Measurements from ENCODE around the gene DMD.

Gene DMD

DNA sequence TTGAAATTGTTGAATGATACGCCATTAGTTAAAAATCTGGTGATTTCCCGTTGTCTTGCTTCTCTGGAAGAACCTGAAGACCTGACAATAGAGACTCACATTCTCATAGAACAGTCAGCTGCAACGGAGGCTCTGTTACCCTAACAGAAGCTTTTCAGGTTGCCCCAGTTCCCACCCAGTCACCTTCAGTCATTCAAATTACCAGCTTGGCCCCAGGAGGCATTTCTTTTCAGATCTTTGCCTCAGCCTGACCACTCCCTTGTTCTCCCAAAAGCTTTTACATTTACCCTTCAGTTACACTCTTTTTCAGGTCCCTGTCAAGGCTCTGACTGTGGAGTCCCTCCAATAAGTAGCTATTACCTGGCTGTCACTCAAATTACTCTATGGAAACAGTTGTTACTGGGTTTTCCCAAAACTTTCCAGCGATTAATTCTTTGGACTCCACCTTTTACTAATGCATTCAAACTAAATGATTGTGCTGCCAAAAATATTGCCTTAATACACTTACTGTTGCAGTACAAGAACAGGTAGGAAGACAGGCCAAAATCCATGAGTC, 1977.3 kb downstream of the DMD start:
- DNase-seq (ENCODE audit: low read depth in 2 of 2): no peak

DNA sequence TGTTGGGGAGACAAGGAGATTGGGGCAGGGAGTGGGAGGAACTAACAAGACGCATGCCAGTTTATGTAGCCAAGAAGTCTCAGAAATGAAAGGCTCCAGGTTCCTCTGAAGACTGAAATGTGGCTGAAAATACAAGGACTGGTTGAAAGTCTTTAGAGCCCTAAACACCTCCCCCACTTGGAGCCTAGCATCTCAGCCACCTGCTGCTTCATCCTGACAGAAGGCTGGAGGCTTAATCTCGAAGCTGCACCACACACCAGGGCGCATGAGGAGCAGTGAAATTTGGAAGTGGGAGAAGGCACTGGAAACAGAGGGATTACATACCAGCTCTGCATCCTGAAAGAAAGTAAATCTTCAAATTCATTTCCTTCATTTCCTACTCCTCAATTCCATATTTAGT, 1978.8 kb downstream of the DMD start:
- DNase-seq (ENCODE audit: low read depth in 2 of 2): no peak

GRCh38 chrX:31228909-31229308, 1982.4 kb downstream of the DMD start:
- DNase-seq (ENCODE audit: low read depth in 2 of 2): no peak

- DNase-seq (ENCODE audit: low read depth in 2 of 2): no peak
These were observed 1982.9 kb downstream of the DMD start for GRCh38 chrX:31228415-31228832.

GRCh38 chrX:31227250-31227649, 1984.1 kb downstream of the DMD start:
- no peak for DNase-seq (ENCODE audit: low read depth in 2 of 2)

DNA sequence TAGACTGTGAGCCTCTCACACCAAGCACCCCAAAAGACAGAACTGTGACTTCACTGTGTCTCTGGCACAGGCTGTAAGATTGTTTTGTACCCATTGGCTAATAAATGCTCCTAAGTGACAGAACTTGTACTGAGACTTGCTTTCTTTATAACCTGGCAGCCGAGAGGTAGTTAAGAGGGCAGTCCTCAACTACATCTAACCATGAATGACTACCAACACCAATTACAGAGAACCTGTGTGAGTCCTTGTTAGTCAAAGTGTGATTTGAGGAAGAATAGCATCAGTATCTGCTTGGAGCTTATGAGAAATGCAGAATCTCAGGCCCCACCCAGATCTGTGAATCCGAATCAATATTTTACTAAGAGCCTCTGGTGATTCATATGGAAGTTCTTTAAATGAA, 1985.5 kb downstream of the DMD start:
- DNase-seq (ENCODE audit: low read depth in 2 of 2): no peak

DNA sequence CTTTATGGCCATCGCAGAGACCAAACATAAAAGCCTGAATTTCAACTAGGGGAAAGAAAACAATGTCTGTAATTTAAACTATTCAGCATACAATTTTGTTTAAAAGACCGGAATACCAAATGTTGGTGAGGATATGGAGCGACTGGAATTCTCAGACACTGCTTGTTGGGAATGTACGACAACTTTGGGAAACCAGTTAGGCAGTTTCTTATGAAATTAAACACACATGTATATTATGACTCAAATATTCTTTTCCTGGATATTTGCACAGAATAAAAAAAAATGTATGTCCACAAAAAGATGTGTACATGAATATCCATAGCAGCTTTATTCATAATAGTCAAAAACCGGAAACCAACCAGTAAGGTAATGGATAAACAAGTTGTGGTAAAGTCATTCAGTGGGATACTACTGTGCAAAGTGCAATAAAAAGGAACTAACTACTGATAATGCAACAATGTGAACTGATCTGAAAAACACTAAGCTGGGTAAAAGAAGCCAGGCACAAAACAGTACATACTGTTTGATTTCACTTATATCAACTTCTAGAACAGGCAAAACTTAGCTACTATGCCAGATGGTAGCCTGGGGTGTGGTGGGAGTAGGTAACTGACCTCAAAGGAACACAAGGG, 1986.9 kb downstream of the DMD start:
- no peak for DNase-seq (ENCODE audit: low read depth in 2 of 2)

- DNase-seq (ENCODE audit: low read depth in 2 of 2): no peak
These were observed 1987.5 kb downstream of the DMD start for GRCh38 chrX:31223817-31224216.

GRCh38 chrX:31222946-31223345, 1988.4 kb downstream of the DMD start:
- no peak for DNase-seq (ENCODE audit: low read depth in 2 of 2)

GRCh38 chrX:31219174-31219573, 1992.2 kb downstream of the DMD start:
- no peak for DNase-seq (ENCODE audit: low read depth in 2 of 2)

GRCh38 chrX:31217084-31217483, 1994.3 kb downstream of the DMD start:
- no peak for DNase-seq (ENCODE audit: low read depth in 2 of 2)

DNA sequence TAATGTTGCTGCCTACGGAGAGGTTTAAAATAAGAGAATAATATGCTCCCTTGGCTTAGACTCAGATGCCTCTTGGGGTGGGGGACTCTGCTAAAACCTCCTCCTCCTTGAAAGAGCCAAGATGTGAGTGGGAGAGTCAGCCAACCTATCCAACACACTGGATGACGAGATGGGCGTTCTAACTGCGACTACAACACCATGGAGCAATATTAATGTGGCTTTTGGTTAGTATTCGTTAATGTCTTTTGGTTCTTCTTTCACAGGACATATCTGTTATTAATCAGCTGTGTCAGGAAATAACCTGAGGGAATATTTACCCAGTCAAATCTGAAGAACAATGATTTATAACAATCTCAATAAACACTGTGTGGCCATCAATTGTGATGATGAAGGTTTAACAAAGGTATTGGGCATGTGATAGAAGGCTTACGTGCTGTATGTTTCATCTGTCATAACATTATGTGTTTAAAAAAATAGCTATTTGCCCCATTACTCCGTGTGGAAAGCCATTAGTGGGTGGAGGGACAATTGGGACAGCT, 1996.0 kb downstream of the DMD start:
- no peak for DNase-seq (ENCODE audit: low read depth in 2 of 2)

DNA sequence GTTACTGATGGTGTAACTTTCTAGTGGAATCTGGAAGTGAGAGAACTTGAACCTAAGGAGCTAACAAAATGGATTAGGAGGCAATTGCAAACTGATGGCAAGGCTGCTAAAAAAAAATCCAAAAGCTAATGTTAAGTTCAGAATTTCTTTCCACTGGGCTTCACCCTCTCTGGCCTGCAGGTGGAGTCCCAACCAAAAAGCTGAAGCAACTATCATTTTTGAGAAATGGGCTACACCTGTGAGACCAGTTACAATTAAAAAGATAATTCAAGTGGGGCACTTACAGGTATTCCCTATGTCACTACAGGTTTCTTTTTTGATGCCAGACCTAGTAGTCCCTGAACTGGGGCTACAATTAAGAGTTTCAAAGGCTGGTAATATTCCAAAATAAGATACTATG, 1997.4 kb downstream of the DMD start:
- no peak for DNase-seq (ENCODE audit: low read depth in 2 of 2)

- no peak for DNase-seq (ENCODE audit: low read depth in 2 of 2)
These were observed 1998.2 kb downstream of the DMD start for GRCh38 chrX:31212856-31213748.

DNA sequence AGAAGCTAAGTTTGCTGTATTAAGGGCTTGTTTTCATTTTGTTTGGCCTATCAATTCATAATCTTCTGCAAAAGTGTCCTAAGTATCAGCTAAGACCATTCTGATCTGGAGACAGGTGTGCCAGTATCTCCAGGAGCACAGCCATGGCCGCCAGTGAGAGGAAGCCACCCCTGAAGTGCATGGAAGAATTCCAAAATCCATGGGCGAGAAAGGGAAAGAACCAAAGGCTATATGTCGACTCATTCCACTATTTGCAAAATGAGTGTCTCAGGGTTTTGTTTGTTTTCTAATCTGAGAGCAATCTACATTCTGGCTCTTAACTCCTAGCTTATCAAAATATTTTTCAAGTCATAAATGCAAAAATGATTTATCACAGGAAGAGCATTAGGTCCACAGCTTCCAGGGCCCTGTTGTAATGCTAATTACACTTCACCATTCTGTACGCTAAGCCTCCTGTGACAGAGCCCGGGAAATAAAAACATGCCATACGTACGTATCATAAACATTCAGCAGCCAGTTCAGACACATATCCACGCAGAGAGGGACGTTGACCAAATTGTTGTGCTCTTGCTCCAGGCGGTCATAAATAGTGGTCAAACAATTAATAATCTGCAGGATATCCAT, 2002.2 kb downstream of the DMD start:
- DNase-seq (ENCODE audit: low read depth in 2 of 2): no peak

GRCh38 chrX:31201503-31201902, 2009.8 kb downstream of the DMD start:
- no peak for DNase-seq (ENCODE audit: low read depth in 2 of 2)

DNA sequence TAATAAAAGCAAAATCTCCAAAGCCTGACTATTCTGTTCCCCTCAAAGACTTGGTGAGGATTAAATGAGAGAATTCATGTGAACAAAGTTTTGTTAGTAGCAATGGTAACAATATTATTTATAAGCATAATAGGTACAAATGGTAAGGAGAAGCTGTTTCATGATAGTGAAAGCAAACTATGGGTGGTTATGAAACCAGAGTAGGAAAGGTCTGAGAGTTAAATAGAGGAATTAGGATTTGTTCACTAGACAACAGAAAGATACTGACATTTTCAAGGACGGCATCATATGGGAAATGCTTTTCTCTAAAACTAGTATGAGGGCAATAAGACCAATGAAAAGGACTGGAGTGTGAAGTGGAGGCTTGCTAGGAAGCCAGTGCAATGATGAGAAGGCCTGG, 2010.9 kb downstream of the DMD start:
- no peak for DNase-seq (ENCODE audit: low read depth in 2 of 2)

GRCh38 chrX:31199840-31200114, 2011.6 kb downstream of the DMD start:
- DNase-seq (ENCODE audit: low read depth in 2 of 2): no peak

DNA sequence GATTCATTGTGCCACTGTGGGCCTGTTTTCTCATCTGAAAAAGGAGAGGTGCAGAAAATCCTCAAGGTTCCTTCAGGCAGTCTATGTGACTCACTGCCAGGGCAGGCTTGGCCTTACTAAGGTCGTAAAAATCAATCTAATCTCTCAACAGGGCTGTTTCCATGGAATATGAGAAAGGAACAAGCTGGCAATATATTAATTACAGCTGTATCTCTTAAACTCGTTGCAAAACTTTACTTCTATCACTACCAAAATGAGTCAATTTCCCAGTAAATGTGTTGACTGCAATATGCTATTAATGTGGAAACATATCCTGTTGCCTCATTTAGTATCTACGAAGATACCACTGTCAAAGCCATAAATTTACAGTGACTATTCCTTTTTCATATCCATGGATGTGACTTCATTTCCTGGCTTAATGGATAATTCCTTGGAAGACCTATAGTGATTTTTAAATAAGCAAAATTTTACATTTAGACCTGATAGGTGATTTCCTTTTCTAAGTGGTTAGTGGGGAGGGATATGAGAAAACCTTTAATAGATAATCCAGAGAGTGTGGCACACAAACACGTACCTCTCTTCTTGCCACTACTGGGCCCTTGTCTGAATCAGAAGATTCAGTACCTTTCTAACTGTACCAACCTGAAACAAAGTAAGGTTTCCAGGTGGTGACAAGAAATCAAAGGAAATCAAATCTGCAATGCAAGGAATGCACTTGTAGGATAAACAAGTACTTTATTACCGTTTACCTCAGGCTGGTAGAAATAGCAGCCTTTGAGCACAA, 2012.1 kb downstream of the DMD start:
- no peak for DNase-seq (ENCODE audit: low read depth in 2 of 2)

GRCh38 chrX:31190221-31190975, 2021.0 kb downstream of the DMD start:
- no peak for DNase-seq (ENCODE audit: low read depth in 2 of 2)
